OCI-LY7 (cell line): ENCODE measurements around the gene NCF4. TPM values are rescaled to one million over a fixed set of nuclear protein-coding genes. Genes with fewer than 3 reads are reported as not detected.

Source experiments
- BruUV-seq: library from RNA; stranded (reverse); fragments of 400-500 nt; replicated peaks from 2 replicates; lab custom pipeline; 2021; lab: Mats Ljungman, UMichigan
- CTCF ChIA-PET: fragments of 300-600 bp; sonication (Branson Sonifier 250); formaldehyde crosslinking; loops from one replicate; lab custom pipeline; 2022; ENCODE audit warnings: antibody characterized with exemption; ENCODE audit not compliant: unreplicated experiment; lab: Charles Lee
- POLR2A ChIA-PET: fragments of 300-600 bp; sonication (Branson Sonifier 250); formaldehyde crosslinking; loops from one replicate; lab custom pipeline; 2022; ENCODE audit warnings: antibody characterized with exemption; lab: Charles Lee
- DNase-seq: peaks from one replicate; pipeline ENCODE4 v3.0.0-alpha.2; 2015; ENCODE audit warnings: low spot score
- H2AFZ ChIP-seq: fragments of 200-600 bp; sonication (generic), shearing (Covaris generic); 2 replicates; pipeline ENCODE4 v1.6.1; 2014; ENCODE audit warnings: mild to moderate bottlenecking, antibody characterized with exemption, low read length, moderate library complexity
- H3K27ac ChIP-seq: fragments of 200-600 bp; sonication (generic); 2 replicates; pipeline ENCODE4 v1.5.1; 2014; ENCODE audit warnings: mixed run types, low read depth, mild to moderate bottlenecking, moderate library complexity, low read length, inconsistent platforms; ENCODE audit not compliant: poor library complexity, severe bottlenecking
- H3K36me3 ChIP-seq: fragments of 200-600 bp; sonication (generic); 2 replicates; pipeline ENCODE4 v1.6.1; 2014; ENCODE audit warnings: mild to moderate bottlenecking, antibody characterized with exemption, low read length, moderate library complexity, mixed read lengths; ENCODE audit not compliant: insufficient read depth
- H3K4me1 ChIP-seq: fragments of 200-600 bp; sonication (generic); 2 replicates; pipeline ENCODE4 v1.5.1; 2014; ENCODE audit warnings: mild to moderate bottlenecking, low read length; ENCODE audit not compliant: insufficient read depth, poor library complexity, severe bottlenecking
- H3K4me2 ChIP-seq: fragments of 200-600 bp; sonication (generic); 2 replicates; pipeline ENCODE4 v1.6.1; 2014; ENCODE audit warnings: mild to moderate bottlenecking, low read length
- H3K4me3 ChIP-seq: fragments of 200-600 bp; sonication (generic); 2 replicates; pipeline ENCODE4 v1.5.1; 2014; ENCODE audit warnings: mild to moderate bottlenecking, low read depth, low read length; ENCODE audit not compliant: poor library complexity, severe bottlenecking
- H3K79me2 ChIP-seq: fragments of 200-600 bp; sonication (generic); 2 replicates; pipeline ENCODE4 v1.6.1; 2016; ENCODE audit warnings: low read depth, mild to moderate bottlenecking, low read length, moderate library complexity, mixed read lengths; ENCODE audit not compliant: insufficient read depth
- H3K9me2 ChIP-seq: fragments of 200-600 bp; sonication (generic); 2 replicates; pipeline ENCODE4 v1.6.1; 2016; ENCODE audit warnings: mild to moderate bottlenecking, low read length, mixed read lengths; ENCODE audit not compliant: insufficient read depth
- H3K9me3 ChIP-seq: fragments of 200-600 bp; sonication (generic); 2 replicates; pipeline ENCODE4 v1.6.1; 2014; ENCODE audit warnings: mild to moderate bottlenecking, mixed run types, low read length, mixed read lengths
- H4K20me1 ChIP-seq: fragments of 200-600 bp; sonication (generic); 2 replicates; pipeline ENCODE4 v1.6.1; 2014; ENCODE audit warnings: mild to moderate bottlenecking, antibody characterized with exemption, low read length, moderate library complexity, mixed read lengths; ENCODE audit not compliant: insufficient read depth
- EZH2phosphoT487 ChIP-seq: fragments of 200-600 bp; sonication (generic); IDR thresholded peaks from 2 replicates; pipeline ENCODE4 v1.6.1; 2018; ENCODE audit warnings: low read depth, borderline replicate concordance, mild to moderate bottlenecking, mixed run types, antibody characterized with exemption, low read length, moderate library complexity, mixed read lengths
- intact Hi-C: fragments of 100-400 bp; cut with micrococcal nuclease; formaldehyde crosslinking; loops from one replicate; pipeline ENCODE4 v1.10.0; 2022; ENCODE audit not compliant: unreplicated experiment
- total RNA-seq, 2 experiments: library from RNA; depleted of rRNA in 1 of 2; stranded (reverse); fragments of >200 nt in 1 of 2; shearing (Covaris generic) in 1 of 2; gene quantifications; 2 replicates each; pipeline ENCODE4 v1.2.3, GENCODE V29; 2014 to 2022
- TF ChIP-seq, protein P1 (sequence below): fragments of 200-600 bp; sonication (generic); conservative IDR thresholded peaks from 2 replicates; pipeline ENCODE4 v1.5.1; 2014; ENCODE audit warnings: mild to moderate bottlenecking, antibody characterized with exemption, low read length, moderate library complexity, mixed read lengths

Gene NCF4
- total RNA-seq, 2 experiments from 2014 or later, result 63.6 to 121 TPM

DNA sequence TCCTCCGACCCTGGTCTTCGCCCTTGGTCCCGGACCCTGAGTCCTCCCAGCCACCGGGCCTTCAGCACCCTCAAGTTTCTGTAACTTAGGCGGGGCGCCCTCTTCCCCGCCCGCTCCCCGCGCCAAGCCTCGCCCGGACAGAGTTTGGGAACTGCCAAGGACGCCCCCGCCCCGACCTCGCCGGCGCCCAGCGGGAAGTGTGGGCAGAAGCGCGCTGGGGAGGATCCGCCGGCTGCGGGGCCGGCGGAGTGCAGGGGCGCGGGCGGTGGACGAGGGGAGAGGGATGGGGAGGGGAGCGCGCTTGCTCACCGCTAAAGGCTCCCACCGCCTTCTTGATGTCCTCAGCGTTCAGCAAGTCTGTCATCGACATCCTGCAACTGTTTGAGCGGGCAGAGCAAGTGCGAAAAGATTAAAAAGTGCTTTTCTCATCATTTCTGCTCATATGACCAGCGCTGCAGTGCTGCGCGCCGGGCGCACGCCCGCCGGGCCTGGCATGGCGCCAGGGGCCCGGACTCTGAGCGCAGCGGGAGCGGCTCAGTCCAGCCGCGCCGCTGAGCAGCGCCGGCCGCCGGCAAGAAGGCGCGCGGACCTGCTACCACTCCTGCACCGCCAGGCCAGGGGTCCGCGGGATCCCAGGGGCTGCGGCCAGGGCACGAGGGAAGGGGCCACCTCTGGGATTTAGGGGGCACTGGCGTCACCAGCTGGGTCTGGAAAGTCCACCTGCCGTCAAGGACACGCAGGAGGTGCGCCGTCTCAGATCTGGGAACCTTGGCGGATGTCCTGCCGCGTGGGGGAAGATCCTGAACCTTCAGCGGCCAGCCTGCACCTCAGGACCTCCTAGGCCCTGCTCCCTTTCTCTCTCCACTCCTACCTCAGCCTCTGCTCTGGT, 43.9 kb upstream of the NCF4 start, which contains the start of gene PVALB:
Gene PVALB, minus strand, starts transcription at position 400 of the 889 bp plus-strand sequence. Its CDS starts 30 bp downstream, at position 370.
- ChIA-PET CTCF (no interaction called here), POLR2A (no interaction called here)
- DNase-seq, result no peak
- Histone ChIP-seq H3K4me3 (no peak within 1 kb of the TSS), H2AFZ (no peak within 1 kb of the TSS), H3K79me2 (no peaks in the 10 kb centered on the region), H3K36me3 (no peaks in the 10 kb centered on the region), H3K4me1 (no peaks in the 10 kb centered on the region), H3K9me2 (no peaks in the 10 kb centered on the region), H4K20me1 (no peaks in the 10 kb centered on the region), H3K27ac (no peak within 1 kb of the TSS), H3K4me2 (no peak within 1 kb of the TSS), H3K9me3 (no peaks in the 10 kb centered on the region)
- BruUV-seq, result no TSS peak
- no peak for TF ChIP-seq EZH2phosphoT487
- intact Hi-C loops, result no loop called here

DNA sequence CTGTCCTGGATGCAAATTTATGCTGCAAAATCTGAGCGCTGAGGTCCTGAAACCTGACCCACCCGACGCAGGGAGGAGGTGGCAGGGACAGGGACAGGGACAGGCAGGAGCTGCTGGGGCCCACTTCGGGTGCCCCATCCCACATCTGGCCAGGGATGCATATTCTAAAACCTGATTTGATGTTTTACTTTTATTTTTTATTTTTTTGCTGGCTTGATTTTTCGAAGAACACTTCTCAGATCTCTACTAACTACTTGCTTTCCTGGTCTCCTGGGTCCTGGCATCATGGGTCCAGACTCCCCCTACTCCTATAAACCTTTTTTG, 43.3 kb upstream of the NCF4 start:
- no peak overlapping the region for H2AFZ ChIP-seq

DNA sequence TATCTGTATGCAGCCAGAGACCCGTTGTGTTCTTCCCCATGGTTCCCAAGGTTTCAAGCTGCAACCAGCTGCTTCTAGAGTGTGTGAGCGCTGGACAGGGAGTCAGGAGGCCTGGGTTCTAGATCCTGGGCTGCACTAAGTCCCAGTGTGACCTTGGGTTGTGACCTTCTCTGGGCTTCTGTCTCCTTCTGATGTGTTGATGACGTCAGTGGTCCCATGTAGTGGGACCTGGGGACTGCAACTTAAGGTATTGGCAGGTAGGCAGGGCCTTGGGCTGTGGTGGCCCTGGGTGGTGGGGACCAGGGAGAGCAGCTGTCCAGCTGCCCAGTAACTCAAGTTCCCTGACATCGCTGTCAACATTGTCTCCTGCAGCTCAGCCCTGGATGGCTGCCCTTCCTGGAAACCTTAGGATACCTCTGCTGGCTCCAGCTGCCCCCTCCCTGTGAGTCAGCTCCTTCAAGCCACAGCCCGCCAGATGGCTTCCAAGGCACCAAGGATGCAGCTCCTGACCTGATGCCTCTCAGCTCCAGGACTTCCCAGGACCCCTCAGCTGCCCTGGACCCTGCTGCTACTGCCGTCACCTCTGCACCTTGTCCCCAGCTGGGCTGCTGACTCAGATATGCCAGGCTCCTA, 42.7 kb upstream of the NCF4 start:
- Histone ChIP-seq H2AFZ (no peak overlapping the region), H3K79me2 (no peaks in the 10 kb centered on the region), H3K9me2 (no peaks in the 10 kb centered on the region), H4K20me1 (no peaks in the 10 kb centered on the region), H3K4me3 (no peak overlapping the region), H3K9me3 (no peaks in the 10 kb centered on the region), H3K4me1 (no peaks in the 10 kb centered on the region), H3K27ac (no peak overlapping the region), H3K36me3 (no peaks in the 10 kb centered on the region), H3K4me2 (no peak overlapping the region)
- POLR2A ChIA-PET, result no interaction called here
- CTCF ChIA-PET, result no interaction called here
- intact Hi-C loops, result no loop called here
- no peak for DNase-seq
- BruUV-seq, result no TSS peak
- TF ChIP-seq, protein P1, sequence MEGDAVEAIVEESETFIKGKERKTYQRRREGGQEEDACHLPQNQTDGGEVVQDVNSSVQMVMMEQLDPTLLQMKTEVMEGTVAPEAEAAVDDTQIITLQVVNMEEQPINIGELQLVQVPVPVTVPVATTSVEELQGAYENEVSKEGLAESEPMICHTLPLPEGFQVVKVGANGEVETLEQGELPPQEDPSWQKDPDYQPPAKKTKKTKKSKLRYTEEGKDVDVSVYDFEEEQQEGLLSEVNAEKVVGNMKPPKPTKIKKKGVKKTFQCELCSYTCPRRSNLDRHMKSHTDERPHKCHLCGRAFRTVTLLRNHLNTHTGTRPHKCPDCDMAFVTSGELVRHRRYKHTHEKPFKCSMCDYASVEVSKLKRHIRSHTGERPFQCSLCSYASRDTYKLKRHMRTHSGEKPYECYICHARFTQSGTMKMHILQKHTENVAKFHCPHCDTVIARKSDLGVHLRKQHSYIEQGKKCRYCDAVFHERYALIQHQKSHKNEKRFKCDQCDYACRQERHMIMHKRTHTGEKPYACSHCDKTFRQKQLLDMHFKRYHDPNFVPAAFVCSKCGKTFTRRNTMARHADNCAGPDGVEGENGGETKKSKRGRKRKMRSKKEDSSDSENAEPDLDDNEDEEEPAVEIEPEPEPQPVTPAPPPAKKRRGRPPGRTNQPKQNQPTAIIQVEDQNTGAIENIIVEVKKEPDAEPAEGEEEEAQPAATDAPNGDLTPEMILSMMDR, result no peak
- TF ChIP-seq EZH2phosphoT487, result no peak

More for the DNA sequence above, 43.3 kb upstream of the NCF4 start:
- H3K4me3 ChIP-seq, result no peak overlapping the region
- no peak overlapping the region for H3K4me2 ChIP-seq
- H3K27ac ChIP-seq, result no peak overlapping the region
- H3K36me3 ChIP-seq, result no peaks in the 10 kb centered on the region
- no peaks in the 10 kb centered on the region for H3K79me2 ChIP-seq
- CTCF ChIA-PET, result no interaction called here
- POLR2A ChIA-PET, result no interaction called here
- no peak for DNase-seq
- H3K4me1 ChIP-seq, result no peaks in the 10 kb centered on the region
- TF ChIP-seq EZH2phosphoT487, result no peak
- TF ChIP-seq, protein P1, result no peak
- no TSS peak for BruUV-seq
- H3K9me2 ChIP-seq, result no peaks in the 10 kb centered on the region
- intact Hi-C loops, result no loop called here
- no peaks in the 10 kb centered on the region for H3K9me3 ChIP-seq
- no peaks in the 10 kb centered on the region for H4K20me1 ChIP-seq
